IPS-NIHi7 (cell line): ENCODE results near the gene TDRD12.
"Not testable (repeated sequence)": the region's sequence is repeated elsewhere in the genome, so short reads cannot be mapped to it uniquely, and the experiment has no call there.

Experiments used
- DNase-seq: peaks from one replicate; pipeline ENCODE4 v3.0.0; 2012; ENCODE audit warnings: mixed read lengths; ENCODE audit errors: extremely low spot score

TDRD12 gene

DNA sequence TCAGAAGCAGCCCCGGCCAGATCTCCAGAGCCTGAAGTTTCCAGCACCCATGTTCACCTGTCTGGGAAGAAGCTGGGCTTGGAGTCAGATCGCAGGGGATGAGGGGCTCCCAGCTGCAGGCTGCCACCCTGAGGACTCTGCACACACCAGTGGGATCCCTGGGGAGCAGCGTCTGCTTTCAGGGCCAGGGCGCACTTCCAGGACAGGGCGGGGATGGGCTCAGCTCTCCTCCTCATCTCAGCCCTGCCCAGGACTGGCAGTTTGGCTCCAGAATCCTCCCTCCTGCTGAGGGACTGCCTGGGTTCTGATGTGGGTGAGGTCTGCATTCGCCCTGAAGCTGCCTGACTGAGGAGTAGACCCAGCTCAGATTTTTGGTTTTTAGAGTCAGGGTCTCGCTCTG is 146.5 kb downstream of the TDRD12 start:
- DNase-seq, result no peak

- no peak for DNase-seq
These were observed 147.1 kb downstream of the TDRD12 start for GRCh38 chr19:32866564-32867265.

GRCh38 chr19:32867436-32867835 is 147.9 kb downstream of the TDRD12 start:
- not testable (repeated sequence) for DNase-seq

GRCh38 chr19:32868206-32868950 is 148.8 kb downstream of the TDRD12 start:
- no peak for DNase-seq

DNA sequence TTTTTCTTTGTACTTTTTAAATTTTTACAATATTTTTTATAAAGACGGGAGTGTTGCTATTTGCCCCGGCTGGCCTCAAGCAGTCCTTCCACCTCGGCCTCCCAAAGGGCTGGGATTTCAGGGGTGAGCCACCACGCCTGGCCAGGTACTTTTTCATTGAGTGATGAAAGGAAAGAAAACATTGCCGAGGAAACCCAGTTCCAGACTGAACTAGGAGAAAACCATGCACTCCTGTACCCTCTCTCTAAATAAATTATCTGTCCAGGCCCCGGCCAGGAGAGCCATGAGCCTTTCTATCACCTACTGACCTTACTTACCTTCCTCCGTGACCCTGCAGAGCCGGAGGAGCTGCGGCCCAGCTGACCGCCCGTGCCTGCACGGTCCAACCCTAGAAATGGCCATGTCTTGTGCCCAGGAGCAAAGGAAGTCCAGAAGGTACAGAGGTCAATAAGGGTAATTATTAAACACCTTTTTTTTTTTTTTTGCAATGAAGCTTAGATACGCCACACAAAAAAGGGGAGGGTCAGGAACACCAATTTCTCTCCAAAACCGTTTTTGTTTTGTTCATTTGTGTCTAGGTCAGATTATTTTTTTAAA is 149.9 kb downstream of the TDRD12 start, which contains the start of gene SLC7A9:
Gene SLC7A9 (minus strand): TSS at position 399 of the 597 bp plus-strand sequence. CDS start 1,233 bp downstream, outside the sequence.
- no peak for DNase-seq

GRCh38 chr19:32869966-32870573 is 150.5 kb downstream of the TDRD12 start:
- DNase-seq, result peak; percentile 72

DNA sequence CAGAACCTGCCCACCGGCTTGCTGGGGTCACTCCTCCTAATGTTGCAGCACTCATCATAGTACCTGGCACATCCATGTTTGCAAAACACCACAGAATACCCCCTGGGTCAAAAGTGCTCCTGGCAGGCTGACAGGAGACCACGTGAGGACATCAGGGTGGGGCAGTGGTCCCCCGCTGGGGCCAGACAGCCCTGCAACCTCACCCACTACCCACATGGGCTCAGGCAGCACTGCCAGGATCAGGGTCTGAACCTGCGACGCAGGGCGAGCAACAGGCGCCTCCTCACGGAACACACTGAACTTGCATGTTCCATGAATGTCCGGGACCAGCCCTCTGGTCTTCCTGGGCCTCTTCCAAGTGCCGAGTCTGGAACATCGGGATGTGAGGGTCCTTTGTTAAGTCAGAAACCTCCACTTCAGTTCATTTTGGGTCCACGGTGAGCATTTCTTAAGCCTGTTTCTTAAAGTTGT is 151.4 kb downstream of the TDRD12 start:
- no peak for DNase-seq

- DNase-seq, result no peak
These were observed 152.8 kb downstream of the TDRD12 start for GRCh38 chr19:32872391-32872790.

DNA sequence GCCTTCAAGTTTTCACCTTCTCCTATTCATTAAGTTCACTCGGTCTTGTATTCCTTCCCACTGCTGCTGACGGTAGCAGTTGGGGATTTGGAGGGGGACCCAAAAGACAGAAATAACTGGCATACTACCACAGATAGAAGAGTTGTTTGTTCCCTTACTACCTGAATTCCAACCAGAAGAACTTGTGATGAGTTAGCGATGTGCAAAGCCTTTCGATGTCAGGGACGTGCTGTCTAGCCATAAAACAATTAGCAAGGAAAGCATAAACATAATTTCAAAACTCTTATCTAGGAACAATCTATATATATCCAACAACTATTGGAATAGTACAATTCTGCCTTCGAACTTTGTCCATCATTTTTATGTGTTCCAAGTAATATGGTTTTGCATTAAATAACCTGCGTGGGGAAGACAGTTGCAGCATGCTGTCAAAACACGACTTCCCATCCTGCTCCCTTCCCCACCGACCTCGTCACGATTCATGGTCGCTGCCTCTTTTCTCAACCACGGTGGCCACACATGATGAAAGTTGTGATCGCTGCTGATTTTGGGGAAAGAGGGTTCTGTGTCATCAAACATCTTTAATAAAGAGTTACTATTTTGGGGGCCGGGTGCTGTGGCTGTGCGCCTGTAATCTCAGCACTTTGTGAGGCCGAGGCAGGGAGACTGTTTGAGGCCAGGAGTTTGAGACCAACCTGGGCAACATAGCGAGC is 153.8 kb downstream of the TDRD12 start:
- no peak for DNase-seq

DNA sequence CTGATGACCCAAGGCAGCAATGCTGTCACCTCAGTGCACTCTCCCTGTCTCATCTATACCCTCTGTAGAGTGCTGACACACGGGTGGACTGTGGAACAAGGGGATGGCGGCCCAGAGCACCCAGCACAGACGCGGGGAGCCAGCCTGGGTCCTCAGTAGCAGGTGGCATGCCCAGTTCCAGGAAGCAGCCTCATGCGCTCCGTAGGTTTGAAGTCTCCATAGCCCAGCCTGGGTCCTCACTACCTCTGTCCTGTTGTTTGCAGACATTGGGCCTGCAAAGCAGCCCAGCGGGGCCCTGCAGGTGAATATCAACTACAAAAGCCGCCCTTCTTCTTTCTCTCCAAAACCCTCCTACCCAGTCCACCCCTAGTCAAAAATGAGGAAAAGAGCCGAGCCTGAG is 155.0 kb downstream of the TDRD12 start:
- no peak for DNase-seq

DNA sequence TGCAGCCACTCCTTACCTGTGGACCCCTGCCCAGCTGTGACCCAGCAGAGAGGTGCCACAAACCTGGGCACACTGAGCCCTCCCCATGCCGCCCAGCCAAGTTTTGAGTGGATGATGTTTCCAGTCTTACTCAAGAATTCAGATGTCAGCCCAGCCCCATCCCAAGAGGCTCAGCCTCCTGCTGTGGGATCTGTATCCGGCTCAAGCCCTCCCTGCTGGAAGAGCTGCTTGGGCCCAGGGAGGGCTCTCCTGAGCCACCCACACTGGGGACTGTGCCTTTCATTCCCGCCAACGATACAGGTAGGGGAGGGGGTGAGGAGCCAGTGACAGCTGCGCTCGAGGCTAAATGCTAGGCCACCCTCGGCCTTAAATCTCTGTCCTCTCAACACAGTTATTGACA is 155.9 kb downstream of the TDRD12 start:
- peak; percentile 57 for DNase-seq

- no peak for DNase-seq
These were observed 156.8 kb downstream of the TDRD12 start for GRCh38 chr19:32876236-32876918.

DNA sequence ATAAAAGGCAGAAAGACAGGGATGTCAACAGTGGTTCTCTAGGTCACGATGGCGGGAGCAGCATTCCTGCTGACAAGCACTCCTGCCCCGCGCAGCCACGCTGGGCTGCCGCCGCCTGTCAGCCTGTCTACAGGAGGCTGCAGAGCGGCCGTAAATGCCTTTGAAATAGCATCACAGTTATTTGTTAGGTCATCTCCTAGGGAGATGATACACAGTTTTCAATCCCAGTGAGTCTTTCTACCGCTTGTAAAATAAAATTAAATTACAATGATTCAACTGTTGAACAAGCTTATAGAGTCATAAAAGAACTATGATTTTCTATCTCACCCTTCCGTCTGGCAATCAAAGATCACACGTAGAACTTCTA is 157.3 kb downstream of the TDRD12 start:
- no peak for DNase-seq
